Left lobe of liver (tissue), 2 donors: Measurements from ENCODE around the gene PYURF. TPM values are rescaled to one million over a fixed set of nuclear protein-coding genes. Genes with fewer than 3 reads are reported as not detected.

Experiments
- ATAC-seq: fragments of 200-7000 bp; cut with Tn5 transposase; one replicate; pipeline ENCODE4 v1.9.1; 2020; ENCODE audit warnings: mild to moderate bottlenecking, moderate library complexity
- DNase-seq: peaks from one replicate; pipeline ENCODE4 v3.0.0-alpha.2; 2020; ENCODE audit warnings: low spot score
- total RNA-seq: library from RNA; stranded (reverse); gene quantifications from one replicate; pipeline ENCODE4 v1.2.1, GENCODE V29; 2021
- donor health status: DM: no; HTN: no; CAD: no; lungs with moderate emphysema.
- donor health status: DM: no; HTN: yes; CAD: no.

PYURF gene
- total RNA-seq, 1 donor from 2014 or later, result 40.9 TPM

GRCh38 chr4:88514557-88515511, 8.7 kb downstream of the PYURF start:
- no peak for DNase-seq
- ATAC-seq, result peak; percentile 80

DNA sequence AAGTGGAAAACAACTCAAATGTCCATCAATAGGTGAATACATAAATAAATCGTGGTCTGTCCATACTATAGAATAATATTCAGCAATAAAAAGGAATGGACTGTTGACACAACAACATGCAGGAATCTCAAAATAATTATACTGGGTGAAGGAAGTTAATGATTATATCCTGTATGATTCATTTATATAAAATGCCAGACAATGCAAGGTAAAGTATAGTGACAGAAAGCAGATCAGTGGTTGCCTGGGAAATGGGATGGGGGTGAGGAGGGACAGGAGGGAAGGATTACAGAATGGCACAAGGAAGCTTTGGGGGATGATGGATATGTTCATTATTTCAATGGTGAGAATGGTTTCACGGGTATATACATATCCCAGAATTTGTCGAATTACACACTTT, 12.3 kb downstream of the PYURF start:
- DNase-seq (no peak), ATAC-seq (no peak)

- no peak for DNase-seq
- ATAC-seq, result no peak
Observed at GRCh38 chr4:88503344-88503743, 20.2 kb downstream of the PYURF start.

DNA sequence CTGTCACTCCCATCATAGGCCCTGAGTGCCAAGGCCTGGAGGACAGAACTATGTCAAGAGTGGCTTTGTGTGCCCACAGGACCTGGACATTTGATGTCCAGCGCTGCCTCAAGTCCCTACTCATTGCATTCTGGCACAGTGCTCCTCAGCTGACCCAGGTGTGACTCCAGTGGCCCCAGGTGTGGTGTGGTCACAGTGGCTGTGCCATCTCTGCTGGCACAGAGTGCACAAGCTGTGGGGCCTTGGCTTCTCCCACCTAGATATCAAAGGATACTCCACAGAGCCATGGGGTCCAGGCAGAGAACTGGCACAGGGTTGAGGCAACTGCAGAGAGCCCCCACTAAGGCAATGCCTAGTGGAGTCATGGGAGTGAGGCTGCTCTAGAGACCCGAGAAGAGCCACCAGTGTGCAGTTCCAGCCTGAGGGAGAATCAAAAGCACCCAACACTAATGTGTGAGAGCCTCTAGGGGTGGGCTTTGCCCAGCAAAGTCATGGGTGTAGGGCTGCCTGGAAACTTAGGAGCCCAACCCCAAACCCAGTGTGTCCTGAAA, 25.6 kb downstream of the PYURF start:
- ATAC-seq (no peak), DNase-seq (no peak)

DNA sequence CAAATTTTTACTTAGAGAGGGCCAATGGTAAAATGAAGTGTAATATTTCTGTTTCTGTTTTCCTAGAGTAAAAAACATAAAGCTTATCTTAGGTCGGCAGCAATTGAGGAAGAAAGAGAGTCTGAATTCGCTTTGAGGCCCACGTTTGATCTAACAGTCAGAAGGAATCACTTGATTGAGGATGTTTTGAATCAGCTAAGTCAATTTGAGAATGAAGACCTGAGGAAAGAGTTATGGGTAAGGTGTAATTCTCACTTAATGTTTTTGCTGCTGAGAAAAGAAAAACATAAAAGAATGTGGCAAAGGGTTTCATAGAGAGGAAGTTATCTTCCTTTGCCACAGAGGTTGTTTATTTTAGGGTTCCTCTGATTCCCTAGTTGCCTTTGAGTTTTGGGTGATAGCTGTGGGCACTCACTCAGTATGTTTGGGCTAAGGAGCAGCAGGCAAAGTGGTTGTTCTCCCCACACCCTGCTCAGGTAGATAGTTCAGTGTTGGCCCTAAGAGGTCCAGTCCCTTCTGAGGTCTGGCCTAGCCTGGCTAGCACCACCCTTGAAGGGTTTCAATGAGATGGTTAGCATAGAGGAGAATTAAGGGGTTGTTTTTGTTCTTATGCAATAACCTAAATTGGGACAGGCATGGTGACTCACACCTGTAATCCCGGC, 34.3 kb downstream of the PYURF start:
- ATAC-seq (no peak), DNase-seq (no peak)

- ATAC-seq, result no peak
- DNase-seq, result no peak
Observed at GRCh38 chr4:88481537-88481936, 42.0 kb downstream of the PYURF start.

- no peak for ATAC-seq
Observed at GRCh38 chr4:88478247-88478646, 45.3 kb downstream of the PYURF start.

DNA sequence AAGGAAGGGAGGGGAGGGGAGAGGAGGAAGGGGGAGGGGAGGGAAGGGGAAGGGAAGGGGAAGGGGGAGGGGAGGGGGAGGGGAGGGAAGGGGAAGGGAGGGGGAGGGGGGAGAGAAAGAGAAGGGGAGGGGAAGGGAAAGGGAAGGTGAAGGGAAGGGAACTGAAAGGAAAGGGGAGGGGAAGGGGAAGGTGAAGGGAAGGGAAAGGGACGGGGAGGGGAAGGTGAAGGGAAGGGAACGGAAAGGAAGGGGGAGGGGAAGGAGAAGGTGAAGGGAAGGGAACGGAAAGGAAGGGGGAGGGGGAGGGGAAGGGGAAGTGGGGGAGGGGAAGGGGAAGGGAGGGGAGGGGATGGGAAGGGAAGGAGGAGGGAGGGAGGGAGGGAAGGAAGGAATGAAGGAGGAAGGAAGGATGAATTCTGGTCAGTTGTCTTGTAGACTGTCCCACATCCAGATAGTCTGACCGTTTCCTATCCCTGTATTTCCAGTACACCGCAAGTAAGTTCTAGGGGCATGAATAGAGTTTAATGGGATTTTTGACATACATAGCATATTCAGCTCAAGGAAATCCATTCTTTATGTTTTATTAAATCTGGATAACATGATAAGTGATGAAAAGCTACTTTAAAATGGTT, 46.2 kb downstream of the PYURF start:
- ATAC-seq, result no peak

More at GRCh38 chr4:88478247-88478646, 45.3 kb downstream of the PYURF start:
- DNase-seq, result no peak

More for the DNA sequence above, 46.2 kb downstream of the PYURF start:
- DNase-seq, result no peak

Other genes starting within 250 kb of the PYURF start
- gene PPM1K, start 239.2 kb downstream of the PYURF start, total RNA-seq, result 14.2 TPM
- gene HERC6, start 144.9 kb downstream of the PYURF start, total RNA-seq, result 3.0 TPM
- gene HERC5, start 66.7 kb downstream of the PYURF start, total RNA-seq, result 1.4 TPM
- 12.3 TPM for gene HERC3, start 68.7 kb upstream of the PYURF start, total RNA-seq
- 1.2 TPM for gene NAP1L5, start 174.1 kb upstream of the PYURF start, total RNA-seq